Ovary (tissue), 9 donors: ENCODE data around the gene COX10. TPM values are rescaled to one million over a fixed set of nuclear protein-coding genes. Genes with fewer than 3 reads are reported as not detected.

Experiments
- DNase-seq, 5 donors: peaks; one replicate each; pipeline ENCODE4 v3.0.0-alpha.2; 2019 to 2020
- H3K27ac ChIP-seq, 2 donors: fragments of 200-600 bp; one replicate each; pipeline versions ENCODE4 v1.5.1 to v1.8.0; 2019 to 2022
- H3K27me3 ChIP-seq: fragments of 200-600 bp; one replicate; pipeline ENCODE4 v1.8.0; 2022
- H3K36me3 ChIP-seq: fragments of 200-600 bp; sonication (generic); one replicate; pipeline ENCODE4 v1.5.1; 2019
- H3K4me1 ChIP-seq: one replicate; pipeline ENCODE4 v1.8.1; 2013; ENCODE audit warnings: mild to moderate bottlenecking, moderate library complexity; ENCODE audit not compliant: insufficient read depth
- H3K4me3 ChIP-seq: fragments of 200-600 bp; sonication (generic); one replicate; pipeline ENCODE4 v1.5.1; 2017
- H3K9me3 ChIP-seq, 2 donors: fragments of 200-600 bp in 1 of 2; sonication (generic) in 1 of 2; one replicate each; pipeline versions ENCODE4 v1.5.1 to v1.8.1; 2013 to 2019; ENCODE audit warnings: mild to moderate bottlenecking in 1 of 2, moderate library complexity in 1 of 2
- CTCF ChIP-seq, 3 donors: fragments of 450-650 bp in 2 of 3; fragments of 200-600 bp in 1 of 3; IDR thresholded peaks; one replicate each; pipeline versions ENCODE4 v1.5.1 to v1.8.0; 2016 to 2022; ENCODE audit warnings: antibody characterized with exemption in 3 of 3, mild to moderate bottlenecking in 1 of 3
- EP300 ChIP-seq: sonication (generic); formaldehyde crosslinking; IDR thresholded peaks from one replicate; pipeline ENCODE4 v1.6.1; 2017; ENCODE audit warnings: antibody characterized with exemption
- POLR2A ChIP-seq: fragments of 450-650 bp; IDR thresholded peaks from one replicate; pipeline ENCODE4 v1.6.1; 2017; ENCODE audit warnings: antibody characterized with exemption, mild to moderate bottlenecking, moderate library complexity
- WGBS, 3 donors: extraction: QIAGEN DNeasy Blood & Tissue Kit in 1 of 3; methylation state at CpG; one replicate each; pipeline versions ENCODE4 v1.1.5 to v1.1.7; 2013 to 2017; 5-methylcytosine and 5-hydroxymethylcytosine counted together
- intact Hi-C, 4 donors: fragments of 100-400 bp; cut with DNase I; formaldehyde crosslinking; loops; one replicate each; pipeline versions ENCODE4 v1.11.0 to v1.15.1; 2022 to 2023
- polyA plus RNA-seq, 2 donors: library from polyadenylated mRNA; stranded (reverse); fragments of 200-250 nt in 1 of 2; fragments of 350-450 nt in 1 of 2; fragmentation: Illumina TruSeq in 1 of 2; extraction: RNeasy Lipid Tissue Mini Kit (QIAGEN cat#74804) in 1 of 2; gene quantifications; one replicate each; pipeline ENCODE4 v1.2.3, GENCODE V29; 2013 to 2014
- total RNA-seq, 7 donors: library from RNA; depleted of rRNA in 2 of 7; stranded (reverse); fragments of >200 nt in 2 of 7; fragmentation: NEBNext Ultra II Directional in 3 of 7; extraction: Animal tissue kit (Norgen Biotek cat#: 25700) in 3 of 7; gene quantifications; one replicate each; pipeline versions ENCODE4 v1.1.0 to v1.2.4, GENCODE V29; 2016 to 2023
- donor health status: DM: no; HTN: no; CAD: no; lungs with moderate emphysema.
- donor health status: DM: no; HTN: no; CAD: no.
- donor health status: Bipolar disorder and iron deficiency.
- donor health status: DM: yes; HTN: yes; CAD: no.
- donor health status: DM: no; HTN: no; CAD: no.
- donor health status: DM: yes; HTN: yes; CAD: no.

Gene COX10
- total and polyA plus RNA-seq, 9 donors, result 5.1 to 15.3 (median 11.7) TPM

DNA sequence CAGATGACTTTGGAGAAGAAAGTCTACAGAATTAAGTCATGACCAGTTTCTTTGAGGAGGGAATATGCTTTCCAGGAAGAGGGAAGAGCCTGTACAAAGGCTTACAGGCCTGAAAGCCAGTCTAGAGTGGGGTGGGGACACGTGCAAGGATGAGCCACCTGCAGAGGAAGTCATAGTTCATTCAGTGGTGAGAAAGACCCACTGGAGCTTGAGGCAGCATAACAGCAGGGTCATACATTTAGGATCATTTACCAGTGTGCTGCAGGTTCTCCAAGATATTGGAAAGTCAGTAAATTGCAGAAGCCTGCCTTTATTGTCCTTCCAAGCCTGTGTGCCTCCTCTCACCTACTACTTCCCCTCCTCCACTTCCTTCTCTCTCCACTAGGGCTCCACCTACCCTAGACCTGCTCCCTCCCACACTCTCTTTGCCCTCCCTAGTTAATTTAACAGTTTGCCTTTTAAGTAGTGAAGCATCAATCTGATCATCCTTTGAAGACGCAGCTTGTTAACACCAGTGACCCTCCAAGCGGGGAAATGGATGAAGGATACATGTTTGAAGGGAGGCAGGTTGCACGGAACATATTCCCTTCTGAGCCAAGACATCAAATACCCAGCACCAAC lies 127.2 kb downstream of the COX10 start:
- no peaks in the 10 kb centered on the region for H3K9me3 ChIP-seq
- H3K4me1 ChIP-seq, result no peaks in the 10 kb centered on the region
- no peak overlapping the region for H3K4me3 ChIP-seq
- WGBS, 3 donors, result 84 to 97% (median 87%) methylated on average over 4 of the region's 4 CpGs
- no peak overlapping the region for H3K27ac ChIP-seq
- no peak for DNase-seq
- intact Hi-C loops, result no loop called here
- no peaks in the 10 kb centered on the region for H3K27me3 ChIP-seq
- TF ChIP-seq EP300 (no peak), CTCF (IDR thresholded peaks at IDR 0.05) (no peak), POLR2A (no peak)
- H3K36me3 ChIP-seq, result no peaks in the 10 kb centered on the region

GRCh38 chr17:14197057-14197456 lies 127.8 kb downstream of the COX10 start:
- Histone ChIP-seq H3K27ac (no peak overlapping the region), H3K9me3 (no peaks in the 10 kb centered on the region), H3K4me3 (no peak overlapping the region), H3K36me3 (no peaks in the 10 kb centered on the region), H3K27me3 (no peaks in the 10 kb centered on the region), H3K4me1 (peaks cover 2% of the 10 kb centered on the region)
- no peak for TF ChIP-seq POLR2A
- no peak for TF ChIP-seq EP300
- TF ChIP-seq CTCF (IDR thresholded peaks at IDR 0.05), result no peak
- intact Hi-C loops, result no loop called here
- no peak for DNase-seq
- 87 to 94% (median 92%) methylated on average over 2 of the region's 2 CpGs for WGBS, 3 donors

GRCh38 chr17:14197586-14197985 lies 128.3 kb downstream of the COX10 start:
- Histone ChIP-seq H3K36me3 (no peaks in the 10 kb centered on the region), H3K4me3 (no peak overlapping the region), H3K27ac (no peak overlapping the region), H3K27me3 (no peaks in the 10 kb centered on the region), H3K9me3 (no peaks in the 10 kb centered on the region), H3K4me1 (peaks cover 2% of the 10 kb centered on the region)
- TF ChIP-seq EP300, result no peak
- TF ChIP-seq CTCF (IDR thresholded peaks at IDR 0.05), result no peak
- TF ChIP-seq POLR2A, result no peak
- DNase-seq, result no peak
- 59 to 70% (median 69%) methylated on average over 4 of the region's 4 CpGs for WGBS, 3 donors
- intact Hi-C loops, result no loop called here

DNA sequence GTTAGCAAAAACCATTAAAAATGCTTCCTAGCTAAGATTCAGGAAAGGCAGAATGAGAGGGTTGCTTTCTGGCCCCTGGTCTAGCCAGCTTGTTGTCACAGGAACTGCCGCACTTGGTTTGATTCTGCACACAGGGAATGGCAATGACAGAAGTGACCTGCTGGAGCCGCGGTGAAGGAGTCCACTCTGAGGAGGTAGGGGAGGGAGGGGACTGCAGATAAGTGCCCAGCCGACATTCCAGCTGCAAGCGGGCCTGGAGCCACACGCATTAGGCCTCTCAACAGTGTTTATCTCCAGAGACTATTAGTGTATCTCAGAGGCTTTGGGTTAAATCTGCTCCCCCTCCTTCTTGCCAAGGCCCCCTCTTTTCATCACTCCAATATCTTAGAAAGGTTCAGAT lies 128.7 kb downstream of the COX10 start:
- intact Hi-C loops, result no loop called here
- H3K4me1 ChIP-seq, result peaks cover 2% of the 10 kb centered on the region
- no peaks in the 10 kb centered on the region for H3K36me3 ChIP-seq
- no peaks in the 10 kb centered on the region for H3K27me3 ChIP-seq
- WGBS, 3 donors, result 60 to 70% (median 61%) methylated on average over 6 of the region's 6 CpGs
- TF ChIP-seq POLR2A, result no peak
- TF ChIP-seq CTCF (IDR thresholded peaks at IDR 0.05), result no peak
- TF ChIP-seq EP300, result no peak
- no peaks in the 10 kb centered on the region for H3K9me3 ChIP-seq
- H3K27ac ChIP-seq, result no peak overlapping the region
- no peak overlapping the region for H3K4me3 ChIP-seq
- DNase-seq, result no peak
